ENCODE measurements around the gene LZTR1.

Gene LZTR1

DNA sequence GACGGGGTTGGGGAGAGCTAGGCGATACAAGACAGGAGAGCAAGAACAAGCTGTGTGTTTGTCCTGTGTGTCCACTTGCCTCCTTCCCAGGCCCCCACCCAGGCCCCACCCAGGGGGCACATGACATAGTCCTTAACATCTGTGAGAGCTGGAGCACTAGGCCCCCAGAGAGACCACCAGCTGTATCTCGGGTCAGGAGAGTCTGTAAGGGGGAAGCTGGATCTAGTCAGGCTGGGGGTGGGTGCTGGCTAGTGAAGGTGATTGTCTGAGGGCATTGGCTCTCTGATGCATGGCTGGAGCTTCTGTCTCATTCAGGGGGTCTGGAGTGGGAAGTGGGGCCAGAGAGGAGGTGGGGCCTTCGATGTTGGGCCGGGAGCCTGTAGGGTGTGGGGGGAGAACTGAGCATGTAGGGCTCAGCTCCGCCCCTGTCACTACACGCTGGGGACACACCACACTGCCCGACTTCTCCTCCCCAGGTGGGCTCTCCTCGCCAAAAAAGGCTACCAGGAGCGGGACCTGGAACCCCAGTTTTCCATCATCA, 33.4 kb downstream of the LZTR1 start:
- DNase-seq (ENCODE audit: low read depth), result no peak

DNA sequence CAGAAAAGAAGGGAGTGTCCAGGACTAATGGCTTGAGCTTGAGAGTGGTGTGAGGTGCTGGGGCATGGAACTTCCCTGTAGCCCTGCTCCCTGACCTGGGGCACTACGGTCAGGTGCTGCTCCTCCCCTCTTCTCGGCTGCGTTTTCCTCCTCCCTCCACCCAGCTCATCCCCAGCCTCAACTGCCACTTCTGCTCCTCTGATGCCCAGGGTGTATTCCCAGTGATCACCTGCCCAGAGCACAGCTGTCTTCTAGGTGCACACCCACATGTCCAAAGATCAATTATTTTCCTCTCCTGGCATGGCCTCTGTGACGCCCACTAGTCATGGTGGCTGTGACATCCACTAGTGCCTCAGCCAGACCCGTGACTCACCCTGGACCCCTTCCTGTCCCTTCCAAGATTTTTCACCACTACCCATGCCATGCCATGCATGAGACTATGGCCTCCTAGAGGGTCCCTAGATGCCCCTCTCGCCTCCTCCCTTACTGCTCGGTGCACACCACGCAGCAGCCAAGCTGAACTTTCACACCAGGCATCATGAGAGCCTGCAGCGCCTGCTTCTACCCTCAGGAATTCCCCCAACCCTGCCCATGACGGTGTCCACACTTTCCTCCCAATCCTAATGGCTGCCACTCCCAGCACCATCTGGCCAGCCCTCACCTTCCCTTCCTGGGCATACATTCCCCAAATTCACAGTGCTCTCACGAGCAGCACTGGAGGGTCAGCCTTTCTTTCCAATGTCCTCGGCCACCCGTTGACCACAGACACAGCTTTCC, 34.7 kb downstream of the LZTR1 start:
- DNase-seq (ENCODE audit: low read depth), result no peak

DNA sequence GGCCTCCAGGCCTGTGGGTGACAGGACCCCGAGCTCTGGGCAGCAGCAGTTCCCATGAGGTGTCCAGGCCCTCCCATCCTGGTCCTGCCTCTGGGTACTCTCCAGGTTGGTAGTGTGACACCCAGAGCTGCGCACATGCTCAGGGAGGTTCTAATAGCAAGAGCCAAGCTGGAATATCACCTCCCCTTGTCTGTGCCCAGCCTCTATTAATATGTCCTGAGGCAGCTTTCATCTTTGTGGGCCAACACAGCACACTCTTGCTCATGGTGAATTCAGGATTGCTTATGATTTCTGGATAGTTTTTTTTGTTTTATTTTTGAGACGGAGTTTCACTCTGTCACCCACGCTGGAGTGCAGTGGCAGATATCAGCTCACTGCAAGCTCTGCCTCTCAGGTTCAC, 36.2 kb downstream of the LZTR1 start:
- no peak for DNase-seq (ENCODE audit: low read depth)

DNA sequence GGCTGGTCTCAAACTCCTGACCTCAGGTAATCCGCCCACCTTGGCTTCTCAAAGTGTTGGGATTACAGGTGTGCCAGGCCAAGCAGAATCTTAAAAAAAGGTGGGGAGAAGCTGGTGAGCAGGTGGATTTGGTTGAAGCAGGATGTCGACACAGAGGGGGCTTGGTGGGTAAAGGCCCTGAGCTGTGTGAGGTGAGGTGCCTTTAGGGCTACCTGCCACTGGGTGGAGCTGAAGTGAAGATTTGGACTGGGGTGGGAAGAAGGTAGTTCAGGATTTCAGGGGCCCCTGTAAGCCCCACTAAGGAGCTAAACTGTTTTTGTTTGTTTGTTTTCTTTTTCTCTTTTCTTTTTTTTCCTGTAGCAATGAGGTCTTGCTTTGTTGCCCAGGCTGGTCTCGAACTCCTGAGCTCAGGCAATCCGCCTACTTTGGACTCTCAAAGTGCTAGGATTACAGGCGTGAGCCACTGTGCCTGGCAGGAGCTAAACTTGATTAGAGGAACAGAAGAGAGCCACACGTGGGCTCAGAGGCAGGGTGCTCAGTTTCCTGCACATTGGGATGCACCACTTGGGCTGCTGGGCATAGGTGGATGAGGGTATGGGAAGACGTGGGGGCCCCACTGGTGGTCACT, 38.8 kb downstream of the LZTR1 start:
- no peak for DNase-seq (ENCODE audit: low read depth)

DNA sequence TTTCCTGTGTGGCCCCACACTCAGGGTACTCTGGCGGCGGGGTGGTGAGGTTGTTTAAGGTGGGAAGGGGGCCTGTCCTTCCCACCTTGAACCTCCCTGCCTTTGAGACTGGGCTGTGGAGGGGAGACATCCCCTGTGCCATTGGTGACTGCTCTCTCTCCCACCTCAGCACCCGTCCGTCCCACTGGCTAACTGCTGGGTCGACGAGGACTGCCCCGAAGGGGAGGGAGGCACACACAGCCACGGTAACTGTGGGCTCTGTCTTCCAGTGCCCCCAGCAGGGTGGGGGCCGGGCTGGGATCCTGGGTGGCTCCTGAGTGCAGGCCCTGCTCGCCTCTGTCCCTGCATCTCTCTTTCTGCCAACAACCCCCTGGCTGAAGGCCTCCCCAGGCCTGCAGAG, 40.4 kb downstream of the LZTR1 start:
- DNase-seq (ENCODE audit: low read depth), result no peak

DNA sequence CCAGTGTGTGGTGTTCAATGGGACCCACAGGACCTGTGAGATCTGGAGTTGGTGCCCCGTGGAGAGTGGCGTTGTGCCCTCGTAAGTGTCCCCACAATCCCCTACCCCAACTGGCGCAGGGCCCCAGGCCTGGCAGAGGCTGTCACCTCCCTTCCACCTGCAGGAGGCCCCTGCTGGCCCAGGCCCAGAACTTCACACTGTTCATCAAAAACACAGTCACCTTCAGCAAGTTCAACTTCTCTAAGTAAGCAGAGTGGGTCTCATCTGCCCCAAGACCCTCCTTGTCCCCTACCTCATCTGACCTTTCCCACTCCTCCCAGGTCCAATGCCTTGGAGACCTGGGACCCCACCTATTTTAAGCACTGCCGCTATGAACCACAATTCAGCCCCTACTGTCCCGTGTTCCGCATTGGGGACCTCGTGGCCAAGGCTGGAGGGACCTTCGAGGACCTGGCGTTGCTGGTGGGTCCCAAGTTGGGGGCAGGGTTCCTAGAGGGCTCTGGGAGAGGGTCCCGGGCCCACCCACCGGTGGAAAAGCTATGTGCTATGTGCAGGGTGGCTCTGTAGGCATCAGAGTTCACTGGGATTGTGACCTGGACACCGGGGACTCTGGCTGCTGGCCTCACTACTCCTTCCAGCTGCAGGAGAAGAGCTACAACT, 41.0 kb downstream of the LZTR1 start:
- no peak for DNase-seq (ENCODE audit: low read depth)

DNA sequence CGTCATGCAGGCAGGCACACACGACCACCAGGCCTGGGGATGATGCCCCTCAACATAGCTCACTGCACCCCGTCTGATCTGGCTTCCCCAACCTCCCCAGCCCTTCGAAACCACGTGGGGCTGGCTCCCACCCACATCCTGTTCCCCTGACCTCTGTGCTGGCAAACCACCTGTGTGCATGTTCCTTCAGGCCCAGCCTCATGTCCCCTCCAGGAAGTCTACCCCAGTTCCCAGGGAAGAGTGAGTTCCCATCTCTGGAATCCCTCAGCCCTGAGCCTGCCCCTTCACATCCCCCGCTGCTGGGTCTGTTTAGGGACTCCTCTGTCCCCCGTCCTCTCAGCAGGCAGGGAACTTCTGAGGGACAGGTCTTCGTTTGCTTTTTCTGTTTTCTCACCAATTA, 43.2 kb downstream of the LZTR1 start:
- DNase-seq (ENCODE audit: low read depth), result no peak

DNA sequence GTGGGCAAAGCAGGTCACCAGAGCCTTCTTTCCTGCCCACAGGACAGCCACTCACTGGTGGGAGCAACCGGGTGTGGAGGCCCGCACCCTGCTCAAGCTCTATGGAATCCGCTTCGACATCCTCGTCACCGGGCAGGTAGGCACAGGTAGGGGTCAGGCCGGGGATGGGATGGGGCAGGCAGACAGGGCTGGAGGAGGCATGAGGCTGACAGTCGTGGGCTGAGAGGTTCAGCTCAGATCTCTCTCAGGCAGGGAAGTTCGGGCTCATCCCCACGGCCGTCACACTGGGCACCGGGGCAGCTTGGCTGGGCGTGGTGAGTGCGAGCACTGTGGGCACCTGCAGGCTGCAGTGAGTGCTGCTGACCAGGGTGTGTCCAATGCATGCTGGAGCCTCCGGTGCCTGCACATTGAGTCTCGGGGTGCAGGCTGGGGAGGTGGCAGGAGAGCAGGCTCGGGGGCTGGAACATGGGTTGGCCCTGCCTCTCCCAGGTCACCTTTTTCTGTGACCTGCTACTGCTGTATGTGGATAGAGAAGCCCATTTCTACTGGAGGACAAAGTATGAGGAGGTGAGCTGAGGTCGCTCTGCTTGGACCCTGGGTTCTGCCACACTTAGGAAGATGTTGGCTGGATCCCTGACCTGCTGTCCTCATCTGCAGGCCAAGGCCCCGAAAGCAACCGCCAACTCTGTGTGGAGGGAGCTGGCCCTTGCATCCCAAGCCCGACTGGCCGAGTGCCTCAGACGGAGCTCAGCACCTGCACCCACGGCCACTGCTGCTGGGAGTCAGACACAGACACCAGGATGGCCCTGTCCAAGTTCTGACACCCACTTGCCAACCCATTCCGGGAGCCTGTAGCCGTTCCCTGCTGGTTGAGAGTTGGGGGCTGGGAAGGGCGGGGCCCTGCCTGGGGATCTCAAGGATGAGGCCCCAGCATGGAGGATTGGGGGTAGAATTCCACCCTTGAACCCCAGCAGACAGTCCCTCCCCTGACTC, 44.0 kb downstream of the LZTR1 start:
- DNase-seq (ENCODE audit: low read depth), result no peak

DNA sequence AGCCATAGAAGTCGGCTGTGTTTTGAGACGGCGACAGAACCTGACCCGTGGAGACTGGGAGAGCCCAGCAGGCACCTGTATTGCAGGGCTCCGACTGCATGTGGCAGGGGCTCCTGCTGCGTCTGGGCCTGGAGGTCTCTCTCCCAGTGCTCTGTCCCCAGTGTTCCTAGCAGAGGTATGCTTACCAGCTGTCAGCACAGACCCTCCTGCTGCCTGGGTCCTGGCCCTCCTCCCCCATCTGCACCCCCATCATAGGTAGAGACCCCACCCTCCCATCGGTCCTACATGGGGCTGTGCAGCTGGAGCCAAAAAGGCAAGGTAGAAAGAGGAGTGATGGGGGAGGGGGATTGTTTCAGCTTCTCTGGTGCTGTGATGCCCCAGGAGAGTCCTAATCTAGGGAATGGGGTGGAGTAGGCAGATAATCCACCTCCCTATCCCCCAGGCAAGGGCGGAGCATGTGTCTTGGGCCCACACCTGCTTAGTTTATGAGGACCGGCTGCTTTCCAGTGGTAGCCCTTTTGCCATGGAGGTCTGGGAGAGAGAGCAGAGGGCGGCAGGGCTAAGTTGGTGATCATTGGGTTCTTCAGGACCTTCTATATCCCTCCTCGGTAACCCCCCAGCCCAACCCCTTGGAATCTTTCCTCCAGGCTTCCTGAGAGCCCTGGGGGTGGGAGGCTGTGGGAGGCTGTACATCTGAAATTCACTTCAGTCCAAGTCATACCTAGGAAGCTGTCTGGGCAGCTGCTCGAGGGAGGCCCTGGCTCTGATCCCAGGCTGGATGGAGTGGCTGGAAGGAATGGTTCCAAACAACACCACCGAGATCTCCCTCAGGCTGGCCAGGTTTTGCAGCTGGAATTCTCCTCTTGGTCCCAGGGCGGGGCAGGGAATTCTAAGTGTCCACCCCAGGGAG, 44.9 kb downstream of the LZTR1 start:
- DNase-seq (ENCODE audit: low read depth), result no peak

DNA sequence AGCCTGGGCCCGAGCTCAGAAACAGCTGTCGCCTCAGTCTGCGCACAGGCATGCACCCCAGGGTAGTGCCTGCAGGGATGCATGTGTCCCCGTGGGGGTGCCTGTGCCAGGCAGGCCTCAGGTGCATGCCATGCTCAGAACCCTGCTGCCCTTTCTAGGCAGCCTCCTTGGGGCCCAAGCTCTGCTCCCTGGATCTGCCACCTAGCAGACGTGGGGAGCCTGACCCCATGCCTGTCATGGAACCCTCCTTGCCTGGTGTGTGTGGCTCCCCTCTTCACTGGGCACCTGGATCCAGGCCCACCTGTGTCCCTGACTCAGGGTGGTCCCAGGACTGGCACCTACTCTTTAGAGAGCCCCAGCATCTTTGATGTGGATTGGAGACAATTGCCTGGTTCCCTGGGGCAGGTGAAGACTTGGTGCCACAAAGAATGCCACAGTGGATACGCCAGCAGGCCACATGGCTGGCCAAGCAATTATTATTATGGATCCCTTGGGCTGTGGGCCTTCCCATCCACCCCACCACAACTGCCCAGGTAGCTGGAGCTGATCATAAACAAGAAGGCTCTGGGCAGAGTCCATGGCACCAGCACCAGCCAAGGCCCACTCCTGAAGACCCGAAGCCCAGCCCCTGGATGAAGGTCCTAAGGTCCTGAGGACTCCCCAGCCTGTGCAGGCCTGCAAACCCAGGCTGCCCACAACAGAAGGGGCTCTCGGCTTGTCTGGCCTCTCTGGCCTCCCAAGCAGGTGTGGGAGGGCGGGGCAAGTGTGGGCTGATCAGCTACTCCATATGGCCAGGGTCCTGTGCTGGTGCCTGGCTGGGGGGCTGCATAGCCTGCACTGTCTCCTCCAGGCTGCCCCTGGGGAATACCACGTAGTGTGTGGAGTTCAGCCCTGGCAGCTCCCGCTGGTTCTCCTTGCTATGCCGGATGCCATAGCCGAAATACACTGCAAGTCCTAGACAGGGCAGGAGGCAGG, 46.5 kb downstream of the LZTR1 start:
- DNase-seq (ENCODE audit: low read depth), result no peak

DNA sequence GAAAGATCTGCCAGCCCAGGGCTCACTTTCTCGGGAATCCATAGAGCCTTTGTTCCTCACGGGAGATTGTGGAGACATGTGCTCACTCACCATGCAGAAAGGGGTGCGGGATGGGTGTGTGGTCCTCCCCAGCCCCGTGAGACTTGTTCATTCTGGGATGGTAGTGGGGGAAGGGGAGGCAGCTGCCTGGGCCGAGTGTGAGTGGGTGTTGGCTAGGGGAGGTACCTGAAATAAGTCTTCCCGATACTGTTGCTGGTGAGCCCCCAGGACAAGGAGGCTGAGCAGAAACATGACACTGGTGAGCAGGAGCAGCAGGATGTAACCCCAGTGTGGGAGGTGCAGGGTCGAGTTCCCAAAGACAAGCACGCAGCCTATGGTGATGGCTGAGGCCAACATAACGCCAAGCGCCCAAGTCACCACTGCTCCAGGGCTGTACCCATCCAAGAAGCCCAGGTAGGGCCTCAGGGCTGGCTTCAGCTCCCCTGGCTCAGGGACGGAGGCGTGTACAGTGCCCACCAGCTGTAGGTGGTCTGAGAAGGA, 47.5 kb downstream of the LZTR1 start:
- DNase-seq (ENCODE audit: low read depth), result no peak

DNA sequence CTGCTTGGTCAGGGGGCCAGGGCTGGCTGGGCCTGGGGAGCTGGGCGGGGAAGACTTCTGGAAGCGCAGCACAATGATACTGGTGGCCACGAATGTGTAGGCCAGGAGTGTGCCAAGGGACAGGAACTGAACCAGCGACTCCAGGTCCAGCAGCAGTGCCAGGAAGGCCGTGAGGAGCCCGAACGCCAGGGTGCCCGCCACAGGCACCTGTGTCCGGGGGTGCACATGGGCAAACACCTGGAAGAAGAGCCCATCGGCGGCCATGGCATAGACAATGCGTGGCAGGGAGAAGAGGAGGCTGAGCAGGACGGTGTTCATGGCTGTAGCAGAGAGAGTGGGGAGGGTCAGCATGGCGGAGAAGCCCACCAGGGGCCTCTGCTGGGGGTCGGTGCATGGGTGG, 47.9 kb downstream of the LZTR1 start:
- DNase-seq (ENCODE audit: low read depth), result no peak

DNA sequence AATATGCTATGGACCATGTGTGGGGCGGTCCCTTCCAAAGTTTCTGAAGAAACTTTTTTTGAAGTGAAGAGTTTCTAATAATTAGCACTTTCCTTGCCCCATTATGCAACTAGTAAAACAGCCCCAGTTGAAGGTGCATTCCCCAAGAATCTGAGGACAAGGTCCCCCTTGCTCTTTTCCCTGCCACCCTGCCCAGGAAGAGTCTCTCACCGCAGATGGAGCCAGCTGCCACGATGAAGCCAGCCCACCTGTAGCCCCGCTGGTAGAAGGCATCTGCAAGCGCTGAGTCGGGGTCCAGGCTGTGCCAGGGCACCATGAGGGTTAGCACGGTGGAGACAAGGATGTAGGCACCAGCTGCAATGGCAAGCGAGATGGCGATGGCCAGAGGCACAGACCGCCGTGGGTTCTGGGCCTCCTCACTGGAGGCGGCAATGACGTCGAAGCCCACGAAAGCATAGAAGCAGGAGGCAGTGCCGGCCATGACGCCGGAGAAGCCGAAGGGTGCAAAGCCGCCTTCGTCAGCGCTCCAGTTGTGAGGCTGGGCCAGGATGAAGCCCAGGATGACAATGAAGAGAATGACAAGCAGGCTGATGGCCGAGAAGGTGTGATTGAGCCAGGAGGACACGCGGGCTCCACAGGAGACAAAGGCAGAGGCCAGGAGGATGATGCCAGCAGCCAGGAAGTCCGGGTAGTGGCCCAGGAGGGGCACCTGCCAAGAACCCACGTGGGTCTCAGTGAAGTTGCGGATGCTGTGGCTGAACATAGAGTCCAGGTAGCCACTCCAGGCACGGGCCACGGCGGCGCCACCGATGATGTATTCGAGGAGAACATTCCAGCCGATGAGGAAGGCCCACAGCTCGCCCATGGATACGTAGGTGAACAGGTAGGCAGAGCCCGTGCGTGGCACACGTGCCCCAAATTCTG, 48.8 kb downstream of the LZTR1 start:
- no peak for DNase-seq (ENCODE audit: low read depth)

DNA sequence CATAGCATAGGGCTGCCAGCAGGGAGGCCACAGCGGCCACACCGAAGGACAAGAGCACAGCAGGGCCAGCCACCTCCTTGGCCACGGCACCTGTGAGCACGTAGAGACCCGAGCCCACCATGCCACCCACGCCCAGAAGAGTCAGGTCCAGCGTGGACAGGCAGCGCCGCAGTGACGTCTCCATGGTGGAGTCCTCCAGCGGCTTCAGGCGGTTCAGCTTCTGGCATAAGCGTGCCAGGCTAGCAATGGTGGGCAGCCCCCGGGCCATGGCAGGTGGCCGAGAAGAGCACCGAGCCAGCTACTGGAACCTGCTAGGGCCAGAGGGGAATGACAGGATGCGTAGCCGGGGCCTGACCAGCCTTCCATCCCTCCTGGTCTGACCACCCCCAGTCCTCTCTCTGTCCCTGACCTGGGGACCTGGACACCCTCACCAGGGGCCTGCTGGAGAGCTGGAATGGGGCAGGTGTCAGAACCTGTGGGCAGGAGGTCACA, 49.5 kb downstream of the LZTR1 start:
- DNase-seq (ENCODE audit: low read depth), result no peak

DNA sequence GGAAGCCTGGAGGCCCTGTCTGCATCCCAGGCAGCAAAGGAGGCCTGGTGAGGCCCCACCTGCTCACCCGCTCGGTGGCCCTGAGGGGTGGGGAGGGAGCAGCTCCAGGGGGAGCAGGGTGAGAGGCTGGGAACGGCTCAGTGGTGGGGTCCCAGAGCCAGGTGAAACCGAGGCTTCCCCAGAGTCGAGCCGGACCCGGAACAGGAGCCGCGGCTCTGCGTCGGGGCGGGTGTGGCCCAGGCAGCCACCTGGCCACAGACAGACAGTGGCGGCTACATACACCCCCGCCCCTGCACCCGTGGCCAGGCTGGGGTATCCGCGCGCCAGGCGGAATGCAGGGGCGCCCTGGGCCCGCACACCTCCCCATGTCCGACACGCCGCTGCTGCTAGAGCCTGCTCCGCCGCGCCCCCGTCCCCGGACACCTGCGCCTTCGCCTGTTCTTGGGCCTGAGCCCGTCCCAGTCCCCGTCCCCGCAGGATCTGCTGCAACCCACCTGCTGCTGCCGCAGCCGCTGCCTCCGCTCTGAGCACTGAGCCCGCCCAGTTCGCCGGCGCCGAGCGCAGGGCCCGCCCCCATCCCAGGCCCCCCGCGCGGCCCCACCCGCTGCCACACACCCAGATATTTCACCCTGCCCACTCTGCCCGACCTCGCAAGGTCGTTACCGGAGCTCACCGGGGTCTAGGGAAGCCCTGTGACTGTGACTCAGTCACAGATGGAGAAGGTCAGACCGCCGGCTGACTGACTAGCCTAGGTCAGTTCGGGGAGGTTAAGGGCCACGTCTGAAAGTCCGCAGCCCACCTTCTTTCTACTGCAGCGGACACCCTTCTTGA, 50.2 kb downstream of the LZTR1 start, which contains the start of gene SLC7A4:
SLC7A4 (minus strand) TSS at position 525 of the 831 bp plus-strand sequence. CDS start 749 bp downstream, outside the sequence.
- DNase-seq (ENCODE audit: low read depth), result no peak

DNA sequence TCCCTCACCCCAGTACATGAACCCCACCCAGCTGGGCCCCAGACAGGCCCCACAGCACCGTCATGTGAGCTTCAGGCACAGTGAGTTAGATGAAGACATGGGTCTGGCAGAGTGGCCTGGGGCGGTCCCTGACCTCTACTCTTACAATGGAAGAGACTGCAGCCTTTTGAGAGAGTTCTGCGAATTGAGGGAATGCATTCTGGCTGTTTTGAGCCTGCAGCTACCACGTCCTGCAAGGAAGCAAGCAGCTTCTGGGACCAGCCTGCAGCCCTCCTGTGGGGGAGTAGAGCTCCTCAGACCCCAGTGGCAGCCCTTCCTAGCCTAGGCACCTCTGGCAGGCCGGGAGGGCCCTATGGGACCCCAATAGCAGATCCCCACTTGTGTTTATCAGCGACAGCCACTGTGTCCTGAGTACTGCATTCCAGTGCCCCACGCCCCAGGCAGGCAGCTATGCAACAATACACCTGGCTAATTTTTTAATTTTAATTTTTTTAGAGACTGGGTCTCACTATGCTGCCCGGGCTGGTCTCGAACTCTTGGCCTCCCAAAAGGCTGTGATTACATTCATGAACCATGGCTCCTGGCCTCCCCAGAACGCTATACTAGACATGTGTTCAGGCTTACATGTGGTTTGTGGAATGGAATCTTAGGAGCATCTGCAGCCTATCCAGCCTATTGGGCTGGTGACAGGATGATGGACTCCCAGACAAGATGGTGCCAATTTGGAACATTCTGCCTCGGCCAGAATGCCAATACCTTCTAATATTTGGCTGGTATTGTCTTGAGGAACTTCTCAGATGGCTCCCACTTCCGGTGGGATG, 51.0 kb downstream of the LZTR1 start:
- DNase-seq (ENCODE audit: low read depth), result no peak
